ENCODE data around the gene MYZAP. TPM values are rescaled to one million over a fixed set of nuclear protein-coding genes. Genes with fewer than 3 reads are reported as not detected.

MYZAP gene
- total and polyA plus RNA-seq, 2 of the 8 experiments (the other 6 are each of a cell fraction or from before 2014, with no cell fraction given) = 0.41 to 0.65 TPM

- Histone ChIP-seq H3K14ac (ENCODE audit: insufficient read length) (no peak overlapping the region), H3K23me2 (ENCODE audit: low read depth, low read length) (no peaks in the 10 kb centered on the region), H3K79me2 (ENCODE audit: control insufficient read depth in 1 of 2, insufficient read depth in 2 of 2, low read length in 2 of 2) (no peaks in the 10 kb centered on the region), H3K4me2 (ENCODE audit: insufficient read depth in 1 of 2, low read depth in 2 of 2, low read length in 2 of 2) (no peak overlapping the region), H3K56ac (replicated peaks; ENCODE audit: insufficient read length, low read depth, low read length) (no peak overlapping the region), H4K8ac (ENCODE audit: extremely low read depth, insufficient read depth, low read length) (no peak overlapping the region), H3K27me3 (replicated peaks in 1 of 4; ENCODE audit: control insufficient read depth in 3 of 4, extremely low read depth in 1 of 4, insufficient read depth in 3 of 4, low read length in 3 of 4) (no peaks in the 10 kb centered on the region), H4K5ac (ENCODE audit: insufficient read length, low read depth, low read length) (no peak overlapping the region), H2BK5ac (ENCODE audit: low read depth, low read length) (no peak overlapping the region), H3K9ac (replicated peaks in 1 of 4; ENCODE audit: extremely low read depth in 1 of 4, low read depth in 3 of 4, low read length in 3 of 4) (no peak overlapping the region), H3K36me3 (ENCODE audit: control insufficient read depth in 2 of 4, insufficient read depth in 4 of 4, low read length in 3 of 4) (no peaks in the 10 kb centered on the region), H4K20me1 (replicated peaks in 1 of 2; ENCODE audit: control insufficient read depth in 1 of 2, insufficient read depth in 2 of 2, low read length in 2 of 2) (no peaks in the 10 kb centered on the region), H2BK15ac (ENCODE audit: low read length) (no peak overlapping the region), H4K91ac (replicated peaks; ENCODE audit: insufficient read length, low read length) (no peak overlapping the region), H2BK12ac (ENCODE audit: low read depth, low read length) (no peak overlapping the region), H3K9me3 (ENCODE audit: insufficient read depth in 2 of 2, low read depth in 1 of 2, low read length in 1 of 2) (no peaks in the 10 kb centered on the region), H2AK5ac (ENCODE audit: low read depth, low read length) (no peak overlapping the region), H3K4ac (replicated peaks; ENCODE audit: insufficient read length, low read depth, low read length) (no peak overlapping the region), H3K79me1 (ENCODE audit: low read depth, low read length) (no peaks in the 10 kb centered on the region), H3K27ac (ENCODE audit: low read depth, low read length) (no peak overlapping the region), H3K23ac (ENCODE audit: insufficient read length) (no peak overlapping the region), H3K4me1 (replicated peaks in 1 of 4; ENCODE audit: control insufficient read depth in 3 of 4, insufficient read depth in 4 of 4, low read length in 3 of 4) (peaks cover 1 to 7% (median 2%) of the 10 kb centered on the region in 4 experiments; a peak in 3 of 7 replicates), H3K4me3 (ENCODE audit: extremely low read depth in 1 of 4, insufficient read depth in 2 of 4, low read depth in 3 of 4, low read length in 4 of 4) (no peak overlapping the region), H2AFZ (ENCODE audit: low read length) (no peak overlapping the region), H2BK120ac (replicated peaks; ENCODE audit: low read depth, low read length) (no peak overlapping the region), H3K18ac (ENCODE audit: extremely low read depth, low read length) (no peak overlapping the region), H2BK20ac (ENCODE audit: low read length) (no peak overlapping the region)
- FAIRE-seq = no peak
- ChIA-PET CTCF (ENCODE audit: partially characterized antibody) (interaction anchor here (0.8 to 1.4 kb wide), 3 partner anchors 8 to 228 kb away, joined by 3 to 9 read pairs (median 4); no protein-coding TSS in a partner anchor), POLR2A (ENCODE audit: partially characterized antibody) (interaction anchor here (1.1 kb wide), 1 partner anchor 14 kb away, joined by 3 read pairs; no protein-coding TSS in a partner anchor)
- 97% methylated on average over 2 of the region's 2 CpGs; no CpG with 5 or more reads in 1 of the 2 experiments for WGBS, 2 experiments (ENCODE audit: extremely low coverage in 1 of 2, insufficient coverage in 1 of 2, insufficient read length in 1 of 2, insufficient replicate concordance in 2 of 2, low coverage in 1 of 2, low lambda C conversion rate in 2 of 2, missing lambda C conversion rate in 1 of 2)
- no peak for DNase-seq (ENCODE audit: low read depth in 1 of 2, low spot score in 2 of 2)
- no peak for TF ChIP-seq EZH2 (IDR thresholded peaks at IDR 0.05; ENCODE audit: low read depth, low read length, severe bottlenecking)
- TF ChIP-seq ATF2 (IDR thresholded peaks at IDR 0.05; ENCODE audit: low read length) = no peak
- no peak for TF ChIP-seq RAD21 (IDR thresholded peaks at IDR 0.05 in 1 of 2, conservative IDR thresholded peaks at IDR 0.05 in 1 of 2; ENCODE audit: low read depth in 2 of 2, low read length in 2 of 2)
- TF ChIP-seq NANOG (IDR thresholded peaks at IDR 0.05; ENCODE audit: insufficient read depth, low read depth, low read length, poor library complexity, severe bottlenecking) = no peak
- no peak for TF ChIP-seq NRF1 (IDR thresholded peaks at IDR 0.05; ENCODE audit: low read depth, low read length)
- no peak for TF ChIP-seq POU5F1 (IDR thresholded peaks at IDR 0.05; ENCODE audit: low read depth, low read length)
- no peak for TF ChIP-seq EP300 (IDR thresholded peaks at IDR 0.05; ENCODE audit: borderline replicate concordance in 1 of 2, low read depth in 2 of 2, low read length in 2 of 2)
- TF ChIP-seq GABPA (IDR thresholded peaks at IDR 0.05; ENCODE audit: borderline replicate concordance, insufficient read depth, low read length) = no peak
- no peak for TF ChIP-seq BACH1 (IDR thresholded peaks at IDR 0.05; ENCODE audit: low read length)
- no peak for TF ChIP-seq YY1 (IDR thresholded peaks at IDR 0.05; ENCODE audit: low read depth, low read length)
- no peak for TF ChIP-seq GTF2F1 (IDR thresholded peaks at IDR 0.05; ENCODE audit: borderline replicate concordance, low read depth, low read length)
These were observed 23.4 kb upstream of the MYZAP start for GRCh38 chr15:57568299-57568698.

Data from H1 (cell line).